Transverse colon (tissue), 4 donors: ENCODE measurements around the gene ANK3.

Experiments
- CTCF ChIP-seq, 5 experiments: fragments of 200-600 bp in 3 of 5; fragments of 450-650 bp in 2 of 5; sonication (generic) in 3 of 5; IDR thresholded peaks; 1 replicate in 2 of 5; 2 replicates in 3 of 5; pipeline ENCODE4 v1.5.1; 2016 to 2017; ENCODE audit warnings: antibody characterized with exemption in 5 of 5, inconsistent platforms in 3 of 5, mild to moderate bottlenecking in 2 of 5, moderate library complexity in 1 of 5
- POLR2A ChIP-seq: fragments of 450-650 bp; IDR thresholded peaks from one replicate; pipeline ENCODE4 v1.6.1; 2016; ENCODE audit warnings: antibody characterized with exemption, mild to moderate bottlenecking, moderate library complexity
- POLR2AphosphoS5 ChIP-seq, 3 donors: sonication (generic); formaldehyde crosslinking; IDR thresholded peaks; one replicate each; pipeline ENCODE4 v1.6.1; 2016; ENCODE audit warnings: antibody characterized with exemption in 3 of 3

DNA sequence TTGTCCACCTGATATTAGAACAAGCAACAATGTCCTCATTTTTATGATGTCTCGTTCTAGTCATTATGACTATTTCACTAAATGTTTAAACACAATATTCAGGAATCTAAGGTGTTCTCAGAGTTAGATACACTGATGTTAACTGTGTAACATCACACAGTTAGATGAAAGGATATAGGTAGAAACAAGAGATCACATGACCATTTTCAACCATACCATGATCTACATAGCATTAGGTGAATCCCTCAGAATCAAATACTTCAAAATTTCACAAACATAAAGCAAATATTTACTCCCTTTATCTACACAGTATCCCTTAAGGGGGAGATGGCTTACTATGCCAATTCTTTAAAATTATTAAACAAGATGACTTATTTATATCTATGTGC, 90.3 kb downstream of the ANK3 start:
- TF ChIP-seq CTCF (IDR thresholded peaks at IDR 0.05) (no peak), POLR2A (no peak), POLR2AphosphoS5 (IDR thresholded peaks at IDR 0.05) (no peak)
